GM12874 (cell line): ENCODE data around the gene WNT5B.
A peak's percentile ranks its signal among the peaks of the same experiment; 100 is the strongest.

Source experiments
- CTCF ChIP-seq: IDR thresholded peaks from 2 replicates; pipeline ENCODE4 v1.5.1; 2011; ENCODE audit warnings: low read depth, mild to moderate bottlenecking, control low read depth, low read length, moderate library complexity; ENCODE audit not compliant: insufficient read depth

WNT5B gene

GRCh38 chr12:1587927-1588574 lies 41.0 kb upstream of the WNT5B start:
- no peak for TF ChIP-seq CTCF

- no peak for TF ChIP-seq CTCF
Observed at GRCh38 chr12:1588575-1588947, 40.5 kb upstream of the WNT5B start.

- no peak for TF ChIP-seq CTCF
Observed at GRCh38 chr12:1590221-1590979, 38.6 kb upstream of the WNT5B start.

GRCh38 chr12:1591034-1591433 lies 38.0 kb upstream of the WNT5B start:
- 0 out of 2 replicates have a peak, but pooled peaks have one; percentile 3 for TF ChIP-seq CTCF

- no peak for TF ChIP-seq CTCF
Observed at GRCh38 chr12:1591543-1591942, 37.5 kb upstream of the WNT5B start.

GRCh38 chr12:1592444-1593173 lies 36.4 kb upstream of the WNT5B start:
- TF ChIP-seq CTCF = no peak
